Gastroesophageal sphincter (tissue), 3 donors: ENCODE data around the gene ADAMTS5.

Experiments
- EP300 ChIP-seq: sonication (generic); formaldehyde crosslinking; IDR thresholded peaks from one replicate; pipeline ENCODE4 v1.6.1; 2017; ENCODE audit warnings: antibody characterized with exemption, mild to moderate bottlenecking
- POLR2A ChIP-seq, 2 donors: fragments of 450-650 bp; IDR thresholded peaks; one replicate each; pipeline ENCODE4 v1.6.1; 2017; ENCODE audit warnings: antibody characterized with exemption in 2 of 2, mild to moderate bottlenecking in 2 of 2, moderate library complexity in 1 of 2
- POLR2AphosphoS5 ChIP-seq: sonication (generic); formaldehyde crosslinking; IDR thresholded peaks from one replicate; pipeline ENCODE4 v1.6.1; 2017; ENCODE audit warnings: antibody characterized with exemption
- TF ChIP-seq, protein P1 (sequence below), 4 experiments: fragments of 200-600 bp in 2 of 4; fragments of 450-650 bp in 2 of 4; sonication (generic) in 1 of 4; IDR thresholded peaks; one replicate each; pipeline ENCODE4 v1.5.1; 2017 to 2019; ENCODE audit warnings: antibody characterized with exemption in 4 of 4, mild to moderate bottlenecking in 2 of 4, moderate library complexity in 2 of 4

DNA sequence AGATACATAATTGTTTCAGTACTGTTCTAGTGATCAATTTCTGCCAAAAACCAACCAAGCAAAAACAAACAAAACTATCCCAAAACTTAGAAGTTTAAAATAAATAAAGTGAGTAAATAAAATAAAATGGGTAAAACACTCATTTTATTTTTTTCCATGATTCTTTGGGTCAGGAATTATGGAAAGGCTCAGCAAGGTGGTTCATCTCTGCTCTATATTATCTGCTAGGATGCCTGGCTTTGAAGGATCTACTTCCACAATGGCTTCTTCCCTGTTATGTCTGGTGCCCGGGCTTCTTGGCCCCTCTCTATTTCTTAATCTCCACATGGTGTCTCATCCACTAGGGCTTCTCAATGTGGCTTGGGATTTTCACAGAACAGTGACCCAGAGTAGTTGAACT is 92.5 kb downstream of the ADAMTS5 start:
- TF ChIP-seq, protein P1, sequence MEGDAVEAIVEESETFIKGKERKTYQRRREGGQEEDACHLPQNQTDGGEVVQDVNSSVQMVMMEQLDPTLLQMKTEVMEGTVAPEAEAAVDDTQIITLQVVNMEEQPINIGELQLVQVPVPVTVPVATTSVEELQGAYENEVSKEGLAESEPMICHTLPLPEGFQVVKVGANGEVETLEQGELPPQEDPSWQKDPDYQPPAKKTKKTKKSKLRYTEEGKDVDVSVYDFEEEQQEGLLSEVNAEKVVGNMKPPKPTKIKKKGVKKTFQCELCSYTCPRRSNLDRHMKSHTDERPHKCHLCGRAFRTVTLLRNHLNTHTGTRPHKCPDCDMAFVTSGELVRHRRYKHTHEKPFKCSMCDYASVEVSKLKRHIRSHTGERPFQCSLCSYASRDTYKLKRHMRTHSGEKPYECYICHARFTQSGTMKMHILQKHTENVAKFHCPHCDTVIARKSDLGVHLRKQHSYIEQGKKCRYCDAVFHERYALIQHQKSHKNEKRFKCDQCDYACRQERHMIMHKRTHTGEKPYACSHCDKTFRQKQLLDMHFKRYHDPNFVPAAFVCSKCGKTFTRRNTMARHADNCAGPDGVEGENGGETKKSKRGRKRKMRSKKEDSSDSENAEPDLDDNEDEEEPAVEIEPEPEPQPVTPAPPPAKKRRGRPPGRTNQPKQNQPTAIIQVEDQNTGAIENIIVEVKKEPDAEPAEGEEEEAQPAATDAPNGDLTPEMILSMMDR (IDR thresholded peaks at IDR 0.05): no peak
- TF ChIP-seq POLR2A (IDR thresholded peaks at IDR 0.05): no peak
- TF ChIP-seq POLR2AphosphoS5: no peak
- no peak for TF ChIP-seq EP300
